Measurements from ENCODE around the gene ACACA.

GRCh38 chr17:37060928-37061327 is 345.7 kb downstream of the ACACA start:
- TF ChIP-seq CTCF (conservative IDR thresholded peaks at IDR 0.05 in 1 of 2, IDR thresholded peaks at IDR 0.05 in 1 of 2; ENCODE audit: extremely low read depth in 1 of 2, insufficient read depth in 1 of 2, low read depth in 1 of 2, low read length in 2 of 2): no peak
- TF ChIP-seq EZH2 (IDR thresholded peaks at IDR 0.05; ENCODE audit: borderline replicate concordance, low read length): no peak
